Dedifferentiated amniotic fluid mesenchymal stem cell (primary cell): ENCODE data around the gene ALDH1A3.

Experiments
- DNase-seq: peaks from one replicate; pipeline ENCODE4 v3.0.0-alpha.2; 2016; ENCODE audit errors: extremely low spot score

The ALDH1A3 gene

DNA sequence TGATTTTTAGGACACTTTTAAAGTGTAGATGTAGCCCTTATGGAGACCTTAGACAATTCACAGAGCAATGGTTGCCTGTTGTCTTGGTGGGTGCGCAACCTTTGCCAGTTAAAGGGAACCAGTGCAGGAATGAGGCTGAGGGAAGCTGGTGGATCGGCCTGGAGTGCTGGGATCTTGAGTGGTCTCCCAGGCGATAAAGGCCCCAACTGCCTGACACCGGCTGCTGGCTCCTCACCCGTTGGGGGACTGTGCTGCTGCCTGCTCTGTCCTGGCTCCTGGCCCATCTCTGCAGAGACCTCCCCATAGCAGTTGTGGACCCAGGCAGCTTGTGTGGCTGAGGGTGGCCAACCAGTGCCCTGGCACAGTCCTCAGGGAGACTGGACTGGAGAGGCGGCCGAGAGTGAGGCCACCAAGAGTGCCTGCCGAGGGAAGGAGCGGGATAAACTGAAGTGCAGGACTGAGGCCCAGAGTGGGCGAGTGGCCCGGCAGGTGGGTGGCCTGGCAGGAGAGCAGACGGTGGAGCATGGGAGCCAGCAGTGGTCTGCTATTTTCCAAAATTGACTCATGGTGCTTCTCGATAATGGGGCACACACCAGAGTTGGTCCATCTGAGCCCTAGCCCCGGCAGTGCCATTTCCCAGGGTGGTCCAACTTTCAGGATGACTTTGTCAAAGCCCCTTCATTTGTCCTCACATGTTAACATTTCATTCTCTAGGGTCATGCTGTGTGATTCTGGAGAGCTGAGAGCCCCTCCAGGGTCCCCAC, 2.1 kb downstream of the ALDH1A3 start:
- no peak for DNase-seq

DNA sequence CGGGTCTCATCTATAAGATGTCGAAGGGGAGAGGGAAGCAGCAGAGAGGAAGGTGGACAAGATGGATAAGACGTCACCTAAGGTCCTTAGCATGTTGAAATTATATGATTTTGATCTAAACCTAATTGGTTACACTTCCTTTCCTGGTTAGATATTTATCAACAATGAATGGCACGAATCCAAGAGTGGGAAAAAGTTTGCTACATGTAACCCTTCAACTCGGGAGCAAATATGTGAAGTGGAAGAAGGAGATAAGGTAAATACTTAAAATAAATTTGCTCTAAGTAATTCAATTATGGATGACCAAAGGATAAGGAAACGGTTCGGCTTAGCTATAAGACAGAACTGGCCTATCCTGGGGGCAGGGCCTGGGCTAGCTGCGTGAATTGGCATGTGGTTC, 5.5 kb downstream of the ALDH1A3 start:
- no peak for DNase-seq

DNA sequence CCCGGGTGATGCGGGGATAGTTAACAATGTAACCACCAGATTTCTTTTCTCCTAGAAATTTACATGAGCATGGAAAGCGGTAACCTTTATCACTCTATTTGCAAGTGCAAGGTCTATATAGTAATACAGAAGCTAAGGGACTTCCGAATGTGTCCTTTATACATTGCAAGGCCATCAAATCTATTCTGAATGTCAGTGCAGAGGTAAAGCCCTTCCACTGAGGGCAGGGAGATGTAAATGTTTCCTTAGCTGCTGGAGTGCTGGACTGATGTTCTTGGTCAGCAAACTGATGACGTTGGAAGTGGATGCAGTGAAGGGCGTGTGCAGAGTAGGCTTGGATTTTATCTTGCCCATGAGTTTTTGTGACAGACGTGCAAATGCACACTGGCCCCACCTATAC, 6.2 kb downstream of the ALDH1A3 start:
- no peak for DNase-seq

GRCh38 chr15:100887211-100887913, 7.7 kb downstream of the ALDH1A3 start:
- no peak for DNase-seq

DNA sequence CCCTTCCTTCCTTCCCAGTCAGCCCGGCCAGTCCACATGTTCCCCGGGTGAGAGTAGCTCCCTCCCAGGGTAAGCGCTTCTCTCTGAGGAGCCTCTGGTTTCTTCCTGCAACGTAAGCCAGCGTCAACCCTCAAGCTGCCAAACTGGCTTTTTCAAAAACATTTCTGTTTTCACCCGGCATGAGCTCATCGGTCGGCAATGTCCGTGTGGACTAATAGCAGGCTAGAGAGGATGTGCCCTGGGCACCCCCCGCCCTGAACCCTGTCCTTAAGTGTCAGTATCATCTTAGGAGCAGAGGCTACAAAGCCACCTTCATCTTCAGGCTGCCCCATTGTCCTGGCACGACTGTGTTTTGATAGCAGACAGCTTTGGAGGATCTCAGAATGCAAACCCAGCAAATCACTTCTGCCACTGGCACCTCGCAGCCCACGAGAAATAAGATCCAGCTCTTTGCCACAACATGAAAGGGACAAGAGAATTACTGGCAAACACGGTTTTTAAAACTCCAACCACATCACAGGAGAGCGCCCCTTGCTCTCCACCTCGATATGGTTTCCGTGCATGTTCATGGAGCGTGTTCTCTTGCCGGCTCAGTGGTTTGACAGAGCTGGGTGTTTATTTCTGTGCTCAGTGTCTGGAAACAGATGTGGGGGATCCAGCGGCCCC, 9.9 kb downstream of the ALDH1A3 start:
- DNase-seq = peak; percentile 81

DNA sequence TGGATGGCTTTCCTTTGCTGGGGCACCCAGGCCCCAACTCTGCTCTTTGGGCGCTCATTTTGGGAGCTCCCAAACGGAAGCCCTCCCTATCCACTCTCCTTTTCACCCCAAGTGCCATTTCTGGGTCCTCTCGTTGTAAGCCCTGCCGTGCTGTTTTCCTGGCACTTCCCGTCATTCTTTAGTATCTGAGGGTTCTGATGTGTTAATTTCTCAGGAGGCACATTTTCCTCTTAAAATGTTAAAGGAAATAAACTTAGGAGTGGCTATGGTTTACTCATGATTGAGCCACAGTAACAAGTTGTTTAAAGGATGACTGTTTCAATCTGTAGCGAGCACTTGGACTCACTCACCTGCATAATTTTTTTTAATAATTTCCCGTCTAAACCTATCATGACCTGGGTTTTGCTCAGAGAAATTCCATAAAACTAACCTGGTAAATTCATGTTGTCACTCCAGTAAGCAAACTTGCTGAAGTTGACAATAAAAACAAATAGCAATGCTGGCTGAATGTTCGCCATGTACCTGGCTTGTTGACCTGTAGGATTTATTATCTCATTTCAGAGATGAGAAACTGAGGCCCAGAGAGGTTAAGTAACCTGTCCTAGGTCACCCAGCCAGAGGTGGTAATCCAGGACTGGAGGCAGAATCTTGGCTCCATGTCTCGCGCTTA, 10.6 kb downstream of the ALDH1A3 start:
- no peak for DNase-seq

GRCh38 chr15:100890850-100891249, 11.2 kb downstream of the ALDH1A3 start:
- no peak for DNase-seq

- DNase-seq = no peak
These were observed 11.8 kb downstream of the ALDH1A3 start for GRCh38 chr15:100891307-100892012.

DNA sequence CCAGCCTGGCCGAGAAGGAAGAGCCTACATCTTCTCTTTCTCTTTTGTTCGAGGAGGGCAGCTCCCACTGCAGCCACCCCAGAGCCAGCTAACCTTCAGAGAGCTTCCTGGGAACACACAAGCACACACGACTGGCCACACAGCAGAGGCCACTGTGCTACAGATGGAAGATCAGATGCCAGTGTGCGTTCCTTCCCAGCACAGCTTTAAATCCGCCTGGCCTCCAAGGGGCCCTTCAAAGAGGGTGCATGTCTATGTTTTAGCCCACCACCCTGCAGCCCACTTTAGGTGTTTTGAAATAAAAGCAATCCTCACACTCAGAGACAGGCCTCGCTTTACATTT, 12.4 kb downstream of the ALDH1A3 start:
- no peak for DNase-seq

GRCh38 chr15:100893261-100893963, 13.8 kb downstream of the ALDH1A3 start:
- no peak for DNase-seq

DNA sequence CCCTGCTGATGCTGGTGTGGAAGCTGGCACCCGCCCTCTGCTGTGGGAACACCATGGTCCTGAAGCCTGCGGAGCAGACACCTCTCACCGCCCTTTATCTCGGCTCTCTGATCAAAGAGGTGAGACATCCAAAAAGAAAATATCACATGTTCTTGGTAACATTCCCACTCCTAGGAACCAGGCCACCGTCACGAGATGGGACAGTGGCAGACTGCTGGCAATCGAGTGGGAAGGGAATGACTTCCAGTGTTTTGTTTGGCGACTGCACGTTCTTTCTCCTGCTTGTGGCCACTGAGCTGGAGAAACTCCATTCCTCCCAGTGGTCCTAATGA, 14.3 kb downstream of the ALDH1A3 start:
- no peak for DNase-seq

GRCh38 chr15:100895721-100896120, 16.1 kb downstream of the ALDH1A3 start:
- no peak for DNase-seq

DNA sequence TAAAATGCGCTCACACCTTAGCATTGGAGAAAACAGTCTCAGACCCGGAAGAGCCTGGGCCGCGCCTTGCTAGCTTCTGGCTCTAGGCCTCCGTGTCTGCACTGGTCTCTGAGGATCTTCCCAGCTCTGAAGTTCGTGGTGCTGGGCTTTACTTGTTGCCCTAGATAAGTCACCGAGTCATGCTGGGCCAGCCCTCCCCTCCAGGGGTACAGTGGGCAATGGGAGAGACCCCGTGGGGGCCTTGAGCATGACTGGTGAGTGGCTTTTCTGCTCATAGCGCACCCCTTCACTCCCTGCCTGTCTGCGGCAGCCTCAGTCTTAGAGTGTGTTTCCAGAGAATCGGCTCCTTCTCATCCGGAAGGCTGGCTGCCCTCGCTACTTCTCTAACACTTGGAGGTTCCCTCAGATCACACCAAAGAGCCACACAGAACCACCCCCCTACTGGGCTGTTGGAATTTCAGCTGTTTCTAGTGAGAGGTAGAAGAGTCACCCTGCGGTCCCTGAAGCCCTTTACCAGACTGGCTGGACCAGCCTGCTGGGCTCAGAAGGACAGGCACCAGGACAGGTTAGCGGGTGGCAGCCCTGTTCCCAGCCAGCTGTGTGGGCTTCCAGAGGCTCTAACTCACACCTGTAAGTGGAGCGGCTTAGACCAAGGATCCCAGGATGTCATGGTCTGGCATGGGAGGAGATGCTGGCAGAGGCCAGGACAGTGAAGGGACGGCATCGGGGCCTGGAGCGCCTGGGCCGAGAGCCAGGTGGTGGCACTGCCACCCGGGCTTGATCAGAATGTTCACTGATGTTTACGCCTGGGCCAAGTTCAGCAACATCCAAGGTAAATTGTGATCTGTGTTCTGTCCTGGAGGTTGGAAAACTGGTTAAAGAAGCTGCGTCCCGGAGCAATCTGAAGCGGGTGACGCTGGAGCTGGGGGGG, 17.9 kb downstream of the ALDH1A3 start:
- DNase-seq = no peak

- DNase-seq = no peak
These were observed 18.5 kb downstream of the ALDH1A3 start for GRCh38 chr15:100898152-100898490.

DNA sequence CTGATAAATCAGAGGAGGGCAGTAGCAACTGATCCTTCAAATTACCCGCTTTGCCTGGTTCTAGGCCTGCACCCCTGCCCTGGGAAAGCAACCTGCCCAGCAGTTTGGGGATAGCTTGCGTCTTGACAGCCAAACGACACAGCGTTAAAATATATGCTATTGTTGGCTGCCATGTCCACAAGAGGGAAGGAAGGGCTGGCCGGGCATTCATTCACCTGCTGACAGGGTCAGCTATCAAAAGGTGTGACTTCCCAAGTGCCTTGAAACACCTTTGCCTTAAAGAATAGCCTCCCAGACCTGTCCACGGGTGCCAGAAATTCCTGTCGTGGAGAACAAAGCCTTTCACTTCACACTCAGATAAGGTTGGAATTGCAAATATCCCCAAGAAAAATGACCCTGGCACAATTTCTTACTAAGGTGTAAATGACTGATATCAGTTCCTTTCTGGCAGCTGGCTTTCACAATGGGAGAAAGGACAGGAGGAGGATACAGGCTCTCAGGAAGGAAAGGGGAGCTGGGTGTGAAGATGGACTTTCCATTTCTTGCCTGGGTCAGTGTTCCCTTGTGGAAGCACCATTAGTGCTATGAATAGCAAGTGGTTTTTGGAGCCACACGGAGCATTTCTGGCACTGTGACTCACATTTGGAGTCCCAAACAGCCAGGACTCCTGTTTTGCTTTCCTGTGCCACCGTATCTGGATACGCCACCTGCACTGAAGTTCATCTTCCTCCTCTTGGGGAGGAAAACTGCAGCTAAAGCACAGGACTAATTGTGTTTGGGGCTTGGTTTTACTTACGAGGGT, 19.2 kb downstream of the ALDH1A3 start:
- no peak for DNase-seq

GRCh38 chr15:100899601-100900000, 20.0 kb downstream of the ALDH1A3 start:
- no peak for DNase-seq

GRCh38 chr15:100900136-100900794, 20.6 kb downstream of the ALDH1A3 start:
- no peak for DNase-seq

DNA sequence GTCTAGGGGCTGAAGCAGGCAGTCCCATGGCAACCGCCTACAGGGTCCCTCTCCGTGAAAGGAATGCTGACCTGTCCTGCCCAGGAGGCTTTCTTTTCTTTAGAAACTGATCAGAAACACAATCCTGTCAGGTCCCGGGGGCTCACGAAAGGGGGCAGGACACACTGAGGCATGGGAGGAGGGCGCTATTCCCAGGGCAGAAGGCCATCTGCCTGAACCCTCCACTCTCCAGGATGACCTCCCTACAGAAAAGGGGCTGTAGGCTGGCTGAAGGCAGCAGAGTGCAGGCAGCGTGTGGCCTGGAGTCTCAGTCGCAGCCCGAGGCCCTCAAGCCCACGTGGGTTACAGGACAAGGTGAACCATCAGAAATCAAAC, 21.2 kb downstream of the ALDH1A3 start:
- no peak for DNase-seq

- no peak for DNase-seq
These were observed 21.7 kb downstream of the ALDH1A3 start for GRCh38 chr15:100901296-100901695.
